ENCODE data around the gene MAPK8IP1.
"Not testable (repeated sequence)": the region's sequence is repeated elsewhere in the genome, so short reads cannot be mapped to it uniquely, and the experiment has no call there.

MAPK8IP1 gene

GRCh38 chr11:45894555-45895247 lies 9.2 kb downstream of the MAPK8IP1 start:
- DNase-seq = no peak

GRCh38 chr11:45895553-45896259 lies 10.3 kb downstream of the MAPK8IP1 start:
- DNase-seq = no peak

GRCh38 chr11:45896422-45896984 lies 11.1 kb downstream of the MAPK8IP1 start:
- DNase-seq = no peak

GRCh38 chr11:45897556-45897955 lies 12.1 kb downstream of the MAPK8IP1 start:
- DNase-seq = no peak

- no peak for DNase-seq
These were observed 13.6 kb downstream of the MAPK8IP1 start for GRCh38 chr11:45899086-45899447.

GRCh38 chr11:45899448-45900174 lies 14.2 kb downstream of the MAPK8IP1 start:
- DNase-seq = no peak

- DNase-seq = not testable (repeated sequence)
These were observed 14.8 kb downstream of the MAPK8IP1 start for GRCh38 chr11:45900175-45900800.

GRCh38 chr11:45900916-45901617 lies 15.6 kb downstream of the MAPK8IP1 start:
- no peak for DNase-seq

- no peak for DNase-seq
These were observed 16.2 kb downstream of the MAPK8IP1 start for GRCh38 chr11:45901626-45902025.

GRCh38 chr11:45902452-45903380 lies 17.3 kb downstream of the MAPK8IP1 start:
- no peak for DNase-seq

GRCh38 chr11:45904309-45904915 lies 19.0 kb downstream of the MAPK8IP1 start:
- no peak for DNase-seq

GRCh38 chr11:45905095-45905494 lies 19.6 kb downstream of the MAPK8IP1 start:
- DNase-seq = no peak

GRCh38 chr11:45905576-45905975 lies 20.1 kb downstream of the MAPK8IP1 start:
- DNase-seq = not testable (repeated sequence)

- no peak for DNase-seq
These were observed 20.7 kb downstream of the MAPK8IP1 start for GRCh38 chr11:45906096-45906682.

GRCh38 chr11:45906965-45907611 lies 21.6 kb downstream of the MAPK8IP1 start, which contains the start of gene FREY1:
FREY1 (minus strand) TSS chr11:45907271; CDS start chr11:45907245, 26 bp downstream.
- no peak for DNase-seq

GRCh38 chr11:45907911-45908370 lies 22.5 kb downstream of the MAPK8IP1 start:
- no peak for DNase-seq

GRCh38 chr11:45909594-45910475 lies 24.4 kb downstream of the MAPK8IP1 start:
- DNase-seq = no peak

- no peak for DNase-seq
These were observed 25.2 kb downstream of the MAPK8IP1 start for GRCh38 chr11:45910623-45911022.
